ENCODE data around the gene ICA1.

Gene ICA1

DNA sequence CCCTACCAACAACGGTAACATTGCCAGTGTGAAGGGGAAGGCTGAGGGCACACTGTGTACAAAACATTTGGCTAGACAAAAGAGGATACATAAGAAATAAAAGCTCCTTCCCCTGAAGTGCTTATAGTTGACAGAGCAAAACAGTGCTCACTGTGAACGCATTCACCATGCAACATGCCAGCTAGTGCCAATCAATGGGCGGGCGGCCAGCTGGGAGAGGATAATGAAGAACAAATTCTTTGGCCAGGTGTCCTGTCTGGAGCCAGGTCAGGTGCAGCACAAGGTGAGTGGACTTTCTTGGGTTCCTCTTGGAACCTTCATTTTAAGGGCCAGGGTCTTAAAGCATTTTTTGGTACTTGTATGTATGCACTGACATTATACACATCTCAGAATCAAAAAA lies 106.1 kb downstream of the ICA1 start:
- ChIA-PET CTCF (no interaction called here), POLR2A (no interaction called here)
- DNase-seq (ENCODE audit: low read depth, low spot score) = no peak
- no peak overlapping the region for H3K4me3 ChIP-seq (ENCODE audit: low read depth, low read length)
- no peak for TF ChIP-seq CTCF (IDR thresholded peaks at IDR 0.05; ENCODE audit: insufficient read depth, low read length, missing control alignments)

- H3K4me3 ChIP-seq (ENCODE audit: low read depth, low read length) = no peak overlapping the region
- DNase-seq (ENCODE audit: low read depth, low spot score) = no peak
- CTCF ChIA-PET = no interaction called here
- POLR2A ChIA-PET = no interaction called here
- TF ChIP-seq CTCF (IDR thresholded peaks at IDR 0.05; ENCODE audit: insufficient read depth, low read length, missing control alignments) = no peak
Measured at GRCh38 chr7:8154272-8154671, 107.7 kb downstream of the ICA1 start.

GRCh38 chr7:8152489-8153192 lies 109.3 kb downstream of the ICA1 start:
- DNase-seq (ENCODE audit: low read depth, low spot score) = no peak
- CTCF ChIA-PET = no interaction called here
- POLR2A ChIA-PET = no interaction called here
- no peak overlapping the region for H3K4me3 ChIP-seq (ENCODE audit: low read depth, low read length)
- no peak for TF ChIP-seq CTCF (IDR thresholded peaks at IDR 0.05; ENCODE audit: insufficient read depth, low read length, missing control alignments)

DNA sequence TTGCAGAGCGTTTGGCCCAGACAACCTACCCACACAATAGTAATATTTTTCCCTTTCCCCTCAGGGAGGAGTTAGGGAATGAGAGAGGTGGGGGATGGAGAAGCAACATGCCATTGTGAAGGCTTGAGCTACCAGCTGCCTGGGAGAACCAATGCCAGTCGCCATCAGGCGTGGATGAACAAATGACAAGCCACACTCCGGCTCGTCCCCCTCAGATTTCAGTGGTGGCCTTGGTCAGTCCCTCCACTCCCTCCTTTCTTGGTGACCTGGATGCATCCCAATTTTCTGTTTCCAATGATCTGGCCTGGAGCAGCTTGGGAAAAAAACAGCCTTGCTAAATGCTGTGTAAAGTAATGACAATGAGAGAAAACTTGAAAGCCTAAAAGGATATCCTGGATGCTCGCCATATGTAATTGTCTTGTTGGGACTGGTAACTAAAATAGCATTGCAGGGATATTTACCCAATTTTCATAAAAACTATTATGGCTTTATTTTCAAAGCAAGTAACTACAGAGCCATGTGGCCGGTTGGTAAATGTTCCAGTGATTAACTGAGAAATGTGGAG lies 110.7 kb downstream of the ICA1 start:
- no peak for DNase-seq (ENCODE audit: low read depth, low spot score)
- POLR2A ChIA-PET = no interaction called here
- no peak overlapping the region for H3K4me3 ChIP-seq (ENCODE audit: low read depth, low read length)
- CTCF ChIA-PET = no interaction called here
- TF ChIP-seq CTCF (IDR thresholded peaks at IDR 0.05; ENCODE audit: insufficient read depth, low read length, missing control alignments) = no peak

- ChIA-PET CTCF (no interaction called here), POLR2A (no interaction called here)
- no peak for TF ChIP-seq CTCF (IDR thresholded peaks at IDR 0.05; ENCODE audit: insufficient read depth, low read length, missing control alignments)
- no peak overlapping the region for H3K4me3 ChIP-seq (ENCODE audit: low read depth, low read length)
- no peak for DNase-seq (ENCODE audit: low read depth, low spot score)
Measured at GRCh38 chr7:8149222-8149621, 112.7 kb downstream of the ICA1 start.

GRCh38 chr7:8147760-8148463 lies 114.1 kb downstream of the ICA1 start:
- no peak overlapping the region for H3K4me3 ChIP-seq (ENCODE audit: low read depth, low read length)
- no peak for DNase-seq (ENCODE audit: low read depth, low spot score)
- TF ChIP-seq CTCF (IDR thresholded peaks at IDR 0.05; ENCODE audit: insufficient read depth, low read length, missing control alignments) = no peak
- ChIA-PET CTCF (no interaction called here), POLR2A (no interaction called here)
